Measurements from ENCODE around the gene CAPN15.

Gene CAPN15

GRCh38 chr16:560701-561412 is 33.3 kb downstream of the CAPN15 start:
- DNase-seq: no peak
- no peaks in the 10 kb centered on the region for H3K36me3 ChIP-seq
- H3K4me3 ChIP-seq (ENCODE audit: low read depth, low read length): no peak overlapping the region; the same call in 1 of the 2 replicates
- H3K9me3 ChIP-seq (ENCODE audit: severe bottlenecking): no peaks in the 10 kb centered on the region
- peaks cover 8% of the 10 kb centered on the region for H3K27me3 ChIP-seq (ENCODE audit: insufficient read depth, low read depth, severe bottlenecking)
- no peak overlapping the region for H3K27ac ChIP-seq
- TF ChIP-seq CTCF (IDR thresholded peaks at IDR 0.05; ENCODE audit: low read depth, low read length): no peak

GRCh38 chr16:561413-561794 is 33.9 kb downstream of the CAPN15 start:
- no peak for DNase-seq
- H3K27me3 ChIP-seq (ENCODE audit: insufficient read depth, low read depth, severe bottlenecking): peaks cover 8% of the 10 kb centered on the region

GRCh38 chr16:561957-562938 is 34.7 kb downstream of the CAPN15 start:
- H3K27ac ChIP-seq: no peak overlapping the region
- H3K27me3 ChIP-seq (ENCODE audit: insufficient read depth, low read depth, severe bottlenecking): peaks cover 8% of the 10 kb centered on the region
- H3K36me3 ChIP-seq: no peaks in the 10 kb centered on the region
- TF ChIP-seq CTCF (IDR thresholded peaks at IDR 0.05; ENCODE audit: low read depth, low read length): no peak
- no peak overlapping the region for H3K4me3 ChIP-seq (ENCODE audit: low read depth, low read length)
- DNase-seq: peak; percentile 36
- no peaks in the 10 kb centered on the region for H3K9me3 ChIP-seq (ENCODE audit: severe bottlenecking)

More at GRCh38 chr16:561413-561794, 33.9 kb downstream of the CAPN15 start:
- H3K4me3 ChIP-seq (ENCODE audit: low read depth, low read length): no peak overlapping the region
- H3K27ac ChIP-seq: no peak overlapping the region
- no peak for TF ChIP-seq CTCF (IDR thresholded peaks at IDR 0.05; ENCODE audit: low read depth, low read length)
- no peaks in the 10 kb centered on the region for H3K36me3 ChIP-seq
- no peaks in the 10 kb centered on the region for H3K9me3 ChIP-seq (ENCODE audit: severe bottlenecking)

- Histone ChIP-seq H3K27me3 (ENCODE audit: insufficient read depth, low read depth, severe bottlenecking) (peaks cover 8% of the 10 kb centered on the region), H3K36me3 (no peaks in the 10 kb centered on the region), H3K27ac (no peak overlapping the region), H3K9me3 (ENCODE audit: severe bottlenecking) (no peaks in the 10 kb centered on the region), H3K4me3 (ENCODE audit: low read depth, low read length) (no peak overlapping the region)
- no peak for TF ChIP-seq CTCF (IDR thresholded peaks at IDR 0.05; ENCODE audit: low read depth, low read length)
- no peak for DNase-seq
Measured at GRCh38 chr16:563072-563644, 35.6 kb downstream of the CAPN15 start.

- Histone ChIP-seq H3K9me3 (ENCODE audit: severe bottlenecking) (no peaks in the 10 kb centered on the region), H3K27me3 (ENCODE audit: insufficient read depth, low read depth, severe bottlenecking) (peaks cover 3% of the 10 kb centered on the region), H3K27ac (peak overlapping the region; percentile 72), H3K4me3 (ENCODE audit: low read depth, low read length) (no peak overlapping the region), H3K36me3 (no peaks in the 10 kb centered on the region)
- DNase-seq: no peak
- no peak for TF ChIP-seq CTCF (IDR thresholded peaks at IDR 0.05; ENCODE audit: low read depth, low read length)
Measured at GRCh38 chr16:564690-565418, 37.3 kb downstream of the CAPN15 start.

Measured in WERI-Rb-1 (cell line).